Smooth muscle cell (in vitro differentiated cells): ENCODE data around the gene GABRQ. TPM values are rescaled to one million over a fixed set of nuclear protein-coding genes. Genes with fewer than 3 reads are reported as not detected.

Experiments
- DNase-seq: peaks from one replicate; lab custom pipeline; 2025; ENCODE audit not compliant: unreplicated experiment; lab: John Stamatoyannopoulos, UW
- H2AFZ ChIP-seq: fragments of 200-600 bp; sonication (generic); 2 replicates; pipeline ENCODE4 v1.6.0; 2016; ENCODE audit warnings: antibody characterized with exemption, low read depth, mild to moderate bottlenecking
- H3F3A ChIP-seq: fragments of 200-600 bp; sonication (generic); 2 replicates; pipeline ENCODE4 v1.6.0; 2017; ENCODE audit warnings: antibody characterized with exemption, low read depth
- H3K27ac ChIP-seq: fragments of 200-600 bp; sonication (generic); 2 replicates; pipeline ENCODE4 v1.5.1; 2016; ENCODE audit warnings: low read depth, mild to moderate bottlenecking
- H3K27me3 ChIP-seq: fragments of 200-600 bp; sonication (generic); 2 replicates; pipeline ENCODE4 v1.6.1; 2016; ENCODE audit warnings: low read depth, mild to moderate bottlenecking
- H3K36me3 ChIP-seq: fragments of 200-600 bp; sonication (generic); 2 replicates; pipeline ENCODE4 v1.5.1; 2016; ENCODE audit warnings: low read depth
- H3K4me1 ChIP-seq: fragments of 200-600 bp; sonication (generic); 2 replicates; pipeline ENCODE4 v1.5.1; 2016; ENCODE audit warnings: low read depth
- H3K4me2 ChIP-seq: fragments of 200-600 bp; sonication (generic); 2 replicates; pipeline ENCODE4 v1.6.0; 2016; ENCODE audit warnings: mild to moderate bottlenecking
- H3K4me3 ChIP-seq: fragments of 200-600 bp; sonication (generic); 2 replicates; pipeline ENCODE4 v1.5.1; 2016; ENCODE audit warnings: mild to moderate bottlenecking
- H3K79me2 ChIP-seq: fragments of 200-600 bp; sonication (generic); 2 replicates; pipeline ENCODE4 v1.6.0; 2016; ENCODE audit warnings: low read depth, mild to moderate bottlenecking
- H3K9ac ChIP-seq: fragments of 200-600 bp; sonication (generic); 2 replicates; pipeline ENCODE4 v1.6.0; 2016; ENCODE audit warnings: low read depth
- H3K9me3 ChIP-seq: fragments of 200-600 bp; sonication (generic); replicated peaks from 2 replicates; pipeline ENCODE4 v1.5.1; 2016; ENCODE audit warnings: low read depth
- H4K20me1 ChIP-seq: fragments of 200-600 bp; sonication (generic); 2 replicates; pipeline ENCODE4 v1.6.0; 2016; ENCODE audit warnings: low read depth
- CTCF ChIP-seq: fragments of 200-600 bp; sonication (generic); IDR thresholded peaks from 2 replicates; pipeline ENCODE4 v1.5.1; 2017; ENCODE audit warnings: borderline replicate concordance, mild to moderate bottlenecking, antibody characterized with exemption; ENCODE audit not compliant: insufficient read depth, poor library complexity, severe bottlenecking
- WGBS: methylation state at CpG from one replicate; pipeline ENCODE4 v1.1.7; 2016; ENCODE audit warnings: low lambda C conversion rate; 5-methylcytosine and 5-hydroxymethylcytosine counted together
- polyA plus RNA-seq: library from polyadenylated mRNA; unstranded; fragments of >200 nt; fragmentation: Nextera tagmentation; extraction: Ambion mirVana; gene quantifications from 2 replicates; pipeline ENCODE4 v1.2.1, GENCODE V29; 2016
- total RNA-seq: library from RNA; depleted of rRNA; stranded (reverse); fragments of >200 nt; gene quantifications from 2 replicates; pipeline ENCODE4 v1.2.3, GENCODE V29; 2014

Gene GABRQ
- total RNA-seq (2.6 and 2.7 TPM in 2 replicates), polyA plus RNA-seq (1.3 and 1.7 TPM in 2 replicates)

- TF ChIP-seq CTCF = no peak
- Histone ChIP-seq H3K27me3 (no peaks in the 10 kb centered on the region), H3F3A (no peaks in the 10 kb centered on the region), H3K4me3 (peak within 1 kb of the TSS; percentile 37), H3K9ac (no peak within 1 kb of the TSS), H3K36me3 (no peaks in the 10 kb centered on the region), H4K20me1 (no peaks in the 10 kb centered on the region), H3K4me2 (peak within 1 kb of the TSS; percentile 77), H3K79me2 (no peaks in the 10 kb centered on the region), H2AFZ (no peak within 1 kb of the TSS), H3K27ac (no peak within 1 kb of the TSS), H3K9me3 (no peaks in the 10 kb centered on the region), H3K4me1 (no peaks in the 10 kb centered on the region)
- WGBS = 47% methylated on average over 38 of the region's 64 CpGs
- DNase-seq = no peak
These were observed at the start of gene GABRQ for GRCh38 chrX:152637649-152638442. TSS of gene GABRQ (plus strand) at chrX:152637895. CDS start at chrX:152638203, 308 bp downstream.

- Histone ChIP-seq H3K36me3 (no peaks in the 10 kb centered on the region), H3K27ac (no peak overlapping the region), H4K20me1 (no peaks in the 10 kb centered on the region), H3K27me3 (no peaks in the 10 kb centered on the region), H3F3A (no peaks in the 10 kb centered on the region), H3K4me2 (no peak overlapping the region), H3K4me1 (no peaks in the 10 kb centered on the region), H3K79me2 (no peaks in the 10 kb centered on the region), H3K9me3 (no peaks in the 10 kb centered on the region), H3K9ac (no peak overlapping the region), H3K4me3 (no peak overlapping the region), H2AFZ (no peak overlapping the region)
- DNase-seq = no peak
- TF ChIP-seq CTCF = no peak
These were observed 49.5 kb upstream of the GABRQ start for GRCh38 chrX:152588206-152588605.

GRCh38 chrX:152600853-152601633, 36.7 kb upstream of the GABRQ start:
- Histone ChIP-seq H3K79me2 (no peaks in the 10 kb centered on the region), H3F3A (no peaks in the 10 kb centered on the region), H4K20me1 (no peaks in the 10 kb centered on the region), H3K27me3 (no peaks in the 10 kb centered on the region), H3K9ac (no peak overlapping the region), H3K36me3 (no peaks in the 10 kb centered on the region), H2AFZ (no peak overlapping the region), H3K4me2 (no peak overlapping the region), H3K4me3 (no peak overlapping the region), H3K27ac (no peak overlapping the region), H3K4me1 (no peaks in the 10 kb centered on the region), H3K9me3 (no peaks in the 10 kb centered on the region)
- 58% methylated on average over 5 of the region's 5 CpGs for WGBS
- no peak for TF ChIP-seq CTCF
- DNase-seq = no peak
